A549 (cell line): Measurements from ENCODE around the gene PGLYRP1. TPM values are rescaled to one million over a fixed set of nuclear protein-coding genes. Genes with fewer than 3 reads are reported as not detected.

Experiments used
- ATAC-seq, 2 experiments: fragments of 200-7000 bp in 1 of 2; fragments of >200 bp in 1 of 2; cut with Nextera tagmentation in 1 of 2; cut with Tn5 transposase in 1 of 2; 3 replicates each; pipeline versions ENCODE4 v1.8.0 to v1.9.1; 2018 to 2020; ENCODE audit warnings: mild to moderate bottlenecking in 1 of 2, moderate library complexity in 1 of 2
- CTCF ChIA-PET: fragments of 300-600 bp; sonication (Branson Sonifier 250); formaldehyde crosslinking; extraction: SDS; loops from one replicate; lab custom pipeline; 2021; ENCODE audit warnings: antibody characterized with exemption, inconsistent platforms; lab: Yijun Ruan, JAX
- POLR2A ChIA-PET: fragments of 350-600 bp; formaldehyde crosslinking; extraction: SDS; loops from one replicate; lab custom pipeline; 2021; ENCODE audit warnings: antibody characterized with exemption, inconsistent platforms; lab: Yijun Ruan, JAX
- DNase-seq, 2 experiments: peaks; one replicate each; pipeline versions ENCODE4 v3.0.0 to v3.0.0-alpha.2; 2011 to 2016; ENCODE audit warnings: low read depth in 1 of 2, low spot score in 1 of 2
- FAIRE-seq: peaks from 2 replicates; lab custom pipeline; 2011; peaks lifted over from hg19 to GRCh38; lab: Jason Lieb, UNC
- H3K27ac ChIP-seq, 2 experiments: fragments of >200 bp; sonication (Bioruptor Twin); formaldehyde crosslinking; 3 replicates each; pipeline ENCODE4 v1.5.1; 2016 to 2017
- H3K4me1 ChIP-seq: fragments of >200 bp; sonication (Bioruptor Twin); formaldehyde crosslinking; 3 replicates; pipeline ENCODE4 v1.6.1; 2016
- H3K4me2 ChIP-seq: fragments of >200 bp; sonication (Bioruptor Twin); formaldehyde crosslinking; 3 replicates; pipeline ENCODE4 v1.6.1; 2016
- H3K4me3 ChIP-seq: fragments of >200 bp; sonication (Bioruptor Twin); formaldehyde crosslinking; 3 replicates; pipeline ENCODE4 v1.5.1; 2016
- H3K9me3 ChIP-seq: fragments of >200 bp; sonication (Bioruptor Twin); formaldehyde crosslinking; 3 replicates; pipeline ENCODE4 v1.6.1; 2016
- BHLHE40 ChIP-seq: IDR thresholded peaks from 2 replicates; pipeline ENCODE4 v1.6.1; 2012; ENCODE audit warnings: low read depth, low read length, inconsistent platforms
- CBX2 ChIP-seq: fragments of 200-600 bp; sonication (generic); IDR thresholded peaks from 2 replicates; pipeline ENCODE4 v1.6.1; 2016; ENCODE audit warnings: low read depth, mild to moderate bottlenecking, borderline replicate concordance
- CHD2 ChIP-seq: fragments of 150-350 bp; IDR thresholded peaks from 2 replicates; pipeline ENCODE4 v1.6.1; 2014; ENCODE audit warnings: low read length; ENCODE audit not compliant: partially characterized antibody
- EHF ChIP-seq: fragments of 250-450 bp; sonication (Bioruptor Pico); IDR thresholded peaks from 2 replicates; pipeline ENCODE4 v1.5.0; 2020; ENCODE audit warnings: mild to moderate bottlenecking
- EHMT2 ChIP-seq: fragments of 200-600 bp; sonication (generic); IDR thresholded peaks from 2 replicates; pipeline ENCODE4 v1.6.1; 2016; ENCODE audit warnings: antibody characterized with exemption, low read depth, mild to moderate bottlenecking, moderate library complexity
- EP300 ChIP-seq, 2 experiments: fragments of >200 bp; sonication (Bioruptor Twin); formaldehyde crosslinking; IDR thresholded peaks; 2 replicates in 1 of 2; 3 replicates in 1 of 2; pipeline ENCODE4 v1.6.1; 2016 to 2017
- ESRRA ChIP-seq: fragments of 150-350 bp; IDR thresholded peaks from 2 replicates; pipeline ENCODE4 v1.6.1; 2014; ENCODE audit warnings: mild to moderate bottlenecking, low read length, borderline replicate concordance
- HDAC2 ChIP-seq: fragments of 200-600 bp; sonication (generic); IDR thresholded peaks from 2 replicates; pipeline ENCODE4 v1.6.1; 2016
- HEYL ChIP-seq: fragments of 250-450 bp; sonication (Bioruptor Pico); IDR thresholded peaks from 2 replicates; pipeline ENCODE4 v1.8.0; 2021; ENCODE audit warnings: mild to moderate bottlenecking, moderate library complexity
- HOXB13 ChIP-seq: fragments of 250-450 bp; sonication (Bioruptor Pico); IDR thresholded peaks from 2 replicates; pipeline ENCODE4 v1.5.0; 2020; ENCODE audit warnings: low read depth, mild to moderate bottlenecking, moderate library complexity
- HOXB5 ChIP-seq: fragments of 250-450 bp; sonication (Bioruptor Pico); IDR thresholded peaks from 2 replicates; pipeline ENCODE4 v1.5.0; 2020; ENCODE audit warnings: mild to moderate bottlenecking, moderate library complexity
- JUNB ChIP-seq: fragments of >200 bp; sonication (Bioruptor Twin); formaldehyde crosslinking; IDR thresholded peaks from 2 replicates; pipeline ENCODE4 v1.6.1; 2016
- KDM1A ChIP-seq: fragments of 200-600 bp; sonication (generic); IDR thresholded peaks from 2 replicates; pipeline ENCODE4 v1.6.1; 2016; ENCODE audit warnings: low read depth, mild to moderate bottlenecking
- NR3C1 ChIP-seq: fragments of >200 bp; sonication (Bioruptor Twin); formaldehyde crosslinking; IDR thresholded peaks from 3 replicates; pipeline ENCODE4 v1.6.1; 2017
- POLR2AphosphoS2 ChIP-seq: conservative IDR thresholded peaks from 2 replicates; pipeline ENCODE4 v1.6.1; 2012; ENCODE audit warnings: low read length, improper control_type of control experiment, inconsistent platforms
- RARB ChIP-seq: fragments of 250-450 bp; sonication (Bioruptor Pico); IDR thresholded peaks from 2 replicates; pipeline ENCODE4 v1.8.0; 2021; ENCODE audit warnings: mild to moderate bottlenecking, moderate library complexity
- RCOR1 ChIP-seq: fragments of 150-350 bp; IDR thresholded peaks from 2 replicates; pipeline ENCODE4 v1.6.1; 2014; ENCODE audit warnings: antibody characterized with exemption, low read length, low read depth
- SMC3 ChIP-seq: fragments of >200 bp; sonication (Bioruptor Twin); formaldehyde crosslinking; IDR thresholded peaks from 3 replicates; pipeline ENCODE4 v1.6.1; 2018; ENCODE audit warnings: inconsistent platforms
- TP53 ChIP-seq: fragments of 250-450 bp; sonication (Bioruptor Pico); IDR thresholded peaks from 2 replicates; pipeline ENCODE4 v1.5.0; 2021; ENCODE audit warnings: mild to moderate bottlenecking, moderate library complexity
- ZSCAN20 ChIP-seq: fragments of 250-450 bp; sonication (Bioruptor Pico); IDR thresholded peaks from 2 replicates; pipeline ENCODE4 v1.8.0; 2022; ENCODE audit warnings: mild to moderate bottlenecking, moderate library complexity
- WGBS: methylation state at CpG from one replicate; pipeline ENCODE4 v1.1.6; 2017; ENCODE audit errors: missing lambda C conversion rate; 5-methylcytosine and 5-hydroxymethylcytosine counted together
- polyA plus RNA-seq, 4 experiments: library from polyadenylated mRNA; depleted of rRNA in 3 of 4; stranded (reverse); fragments of >200 nt; fragmentation: RNase III in 1 of 4; extraction: RNeasy Plus Mini Kit Qiagen cat#74134 plus additional on column Dnase treatment in 1 of 4; gene quantifications; 2 replicates in 3 of 4; 3 replicates in 1 of 4; pipeline ENCODE4 v1.2.3, GENCODE V29; 2011 to 2017
- TF ChIP-seq, protein P1 (sequence below): fragments of >200 bp; sonication (Bioruptor Twin); formaldehyde crosslinking; IDR thresholded peaks from 3 replicates; pipeline ENCODE4 v1.5.1; 2016
- TF ChIP-seq, protein P2 (sequence below): fragments of >200 bp; sonication (Bioruptor Twin); formaldehyde crosslinking; IDR thresholded peaks from 2 replicates; pipeline ENCODE4 v1.6.1; 2016
- TF ChIP-seq, protein P3 (sequence below): IDR thresholded peaks from 2 replicates; pipeline ENCODE4 v1.6.1; 2012
- TF ChIP-seq, protein P4 (sequence below): fragments of 200-600 bp; sonication (generic); IDR thresholded peaks from 2 replicates; pipeline ENCODE4 v1.6.1; 2016; ENCODE audit warnings: antibody characterized with exemption, mild to moderate bottlenecking, moderate library complexity
- TF ChIP-seq, protein P5 (sequence below): fragments of 250-450 bp; sonication (Bioruptor Pico); IDR thresholded peaks from 2 replicates; pipeline ENCODE4 v1.5.0; 2020; ENCODE audit warnings: low read depth, mild to moderate bottlenecking, moderate library complexity
- TF ChIP-seq, protein P6 (sequence below): fragments of 250-450 bp; sonication (Bioruptor Pico); IDR thresholded peaks from 2 replicates; pipeline ENCODE4 v1.5.0; 2021; ENCODE audit warnings: mild to moderate bottlenecking, moderate library complexity, borderline replicate concordance

Gene PGLYRP1
- polyA plus RNA-seq, 2 of the 4 experiments (the other 2 are of a cell fraction), result not detected

DNA sequence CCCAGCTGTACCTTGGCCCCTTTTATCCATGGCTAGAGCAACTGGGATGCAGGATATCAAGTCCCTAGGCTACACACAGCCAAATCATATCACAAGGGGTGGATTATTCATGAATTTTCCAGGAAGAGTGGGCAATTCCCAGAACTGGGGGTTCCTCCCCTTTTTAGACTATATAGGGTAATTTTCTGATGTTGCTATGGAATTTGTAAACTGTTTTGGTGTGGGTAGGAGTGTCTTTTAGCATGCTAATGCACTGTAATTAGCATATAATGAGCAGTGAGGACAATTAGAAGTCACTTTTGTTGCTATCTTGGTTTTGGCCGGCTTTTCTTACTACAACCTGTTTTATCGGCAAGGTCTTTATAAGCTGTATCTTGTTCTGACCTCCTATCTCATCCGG is 35.9 kb upstream of the PGLYRP1 start:
- ChIA-PET POLR2A (no interaction called here), CTCF (interaction anchor here (0.8 to 36.0 kb wide), 4 partner anchors 9 to 131 kb away, joined by 3 to 713 read pairs (median 239); no protein-coding TSS in a partner anchor)
- no peak for FAIRE-seq
- no peaks in the 10 kb centered on the region for H3K9me3 ChIP-seq
- no peak overlapping the region for H3K4me2 ChIP-seq
- no peak overlapping the region for H3K4me3 ChIP-seq
- TF ChIP-seq, protein P1, sequence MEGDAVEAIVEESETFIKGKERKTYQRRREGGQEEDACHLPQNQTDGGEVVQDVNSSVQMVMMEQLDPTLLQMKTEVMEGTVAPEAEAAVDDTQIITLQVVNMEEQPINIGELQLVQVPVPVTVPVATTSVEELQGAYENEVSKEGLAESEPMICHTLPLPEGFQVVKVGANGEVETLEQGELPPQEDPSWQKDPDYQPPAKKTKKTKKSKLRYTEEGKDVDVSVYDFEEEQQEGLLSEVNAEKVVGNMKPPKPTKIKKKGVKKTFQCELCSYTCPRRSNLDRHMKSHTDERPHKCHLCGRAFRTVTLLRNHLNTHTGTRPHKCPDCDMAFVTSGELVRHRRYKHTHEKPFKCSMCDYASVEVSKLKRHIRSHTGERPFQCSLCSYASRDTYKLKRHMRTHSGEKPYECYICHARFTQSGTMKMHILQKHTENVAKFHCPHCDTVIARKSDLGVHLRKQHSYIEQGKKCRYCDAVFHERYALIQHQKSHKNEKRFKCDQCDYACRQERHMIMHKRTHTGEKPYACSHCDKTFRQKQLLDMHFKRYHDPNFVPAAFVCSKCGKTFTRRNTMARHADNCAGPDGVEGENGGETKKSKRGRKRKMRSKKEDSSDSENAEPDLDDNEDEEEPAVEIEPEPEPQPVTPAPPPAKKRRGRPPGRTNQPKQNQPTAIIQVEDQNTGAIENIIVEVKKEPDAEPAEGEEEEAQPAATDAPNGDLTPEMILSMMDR, result no peak
- TF ChIP-seq EP300 (IDR thresholded peaks at IDR 0.05) (no peak), JUNB (no peak), HOXB5 (CRISPR knock-in tag) (no peak), HDAC2 (no peak), HEYL (CRISPR knock-in tag) (no peak), EHMT2 (no peak), SMC3 (no peak), KDM1A (no peak)
- TF ChIP-seq, protein P2, sequence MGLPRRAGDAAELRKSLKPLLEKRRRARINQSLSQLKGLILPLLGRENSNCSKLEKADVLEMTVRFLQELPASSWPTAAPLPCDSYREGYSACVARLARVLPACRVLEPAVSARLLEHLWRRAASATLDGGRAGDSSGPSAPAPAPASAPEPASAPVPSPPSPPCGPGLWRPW, result no peak
- TF ChIP-seq, protein P3, sequence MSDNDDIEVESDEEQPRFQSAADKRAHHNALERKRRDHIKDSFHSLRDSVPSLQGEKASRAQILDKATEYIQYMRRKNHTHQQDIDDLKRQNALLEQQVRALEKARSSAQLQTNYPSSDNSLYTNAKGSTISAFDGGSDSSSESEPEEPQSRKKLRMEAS, result no peak
- H3K27ac ChIP-seq, result no peak overlapping the region
- ATAC-seq, result no peak
- DNase-seq, result no peak
- WGBS, result 67% methylated on average over 3 of the region's 3 CpGs
- H3K4me1 ChIP-seq, result peaks cover 8% of the 10 kb centered on the region; the same call in 2 of the 3 replicates

DNA sequence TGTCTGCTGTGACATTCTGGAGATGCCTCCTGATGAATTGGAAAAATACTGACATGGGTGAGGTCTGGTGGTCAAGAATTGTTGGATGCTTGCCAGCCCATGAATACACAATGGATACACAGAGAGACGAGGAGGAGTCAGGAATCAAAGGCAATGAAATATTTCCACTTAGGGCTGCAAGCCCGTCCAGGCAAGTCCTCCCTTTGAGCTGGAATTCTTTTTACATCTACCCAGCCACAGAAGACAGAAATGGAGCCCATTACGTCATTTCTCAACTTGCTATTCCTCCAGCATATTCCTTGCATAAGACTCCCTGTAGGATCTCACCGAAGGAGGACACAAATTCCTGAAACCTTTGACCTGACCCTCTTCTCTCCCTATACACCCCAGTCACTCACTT is 33.7 kb upstream of the PGLYRP1 start:
- Histone ChIP-seq H3K9me3 (no peaks in the 10 kb centered on the region), H3K4me1 (peaks cover 8% of the 10 kb centered on the region; the same call in 2 of the 3 replicates), H3K4me2 (peak overlapping the region; percentile 29), H3K27ac (peak overlapping the region in 1 of 2 experiments; percentile 51; a peak in 2 of 6 replicates), H3K4me3 (no peak overlapping the region)
- DNase-seq, result peak in 1 of 2 experiments; percentile 27
- ATAC-seq, result peak in 1 of 2 experiments; percentile 30; a peak in 2 of 6 replicates
- ChIA-PET POLR2A (no interaction called here), CTCF (interaction anchor here (0.6 to 36.0 kb wide), 6 partner anchors 6 to 247 kb away, joined by 3 to 713 read pairs (median 12); no protein-coding TSS in a partner anchor)
- FAIRE-seq, result no peak
- WGBS, result 12% methylated on average over 4 of the region's 4 CpGs
- TF ChIP-seq RARB (CRISPR knock-in tag) (no peak), TP53 (CRISPR knock-in tag) (no peak), RCOR1 (no peak), NR3C1 (no peak), HOXB5 (CRISPR knock-in tag) (no peak), BHLHE40 (no peak), POLR2AphosphoS2 (no peak), CHD2 (no peak), CBX2 (no peak), HOXB13 (no peak), ZSCAN20 (CRISPR knock-in tag) (no peak), ESRRA (no peak), EHF (CRISPR knock-in tag) (no peak)
- TF ChIP-seq, protein P2, result no peak
- TF ChIP-seq, protein P4, sequence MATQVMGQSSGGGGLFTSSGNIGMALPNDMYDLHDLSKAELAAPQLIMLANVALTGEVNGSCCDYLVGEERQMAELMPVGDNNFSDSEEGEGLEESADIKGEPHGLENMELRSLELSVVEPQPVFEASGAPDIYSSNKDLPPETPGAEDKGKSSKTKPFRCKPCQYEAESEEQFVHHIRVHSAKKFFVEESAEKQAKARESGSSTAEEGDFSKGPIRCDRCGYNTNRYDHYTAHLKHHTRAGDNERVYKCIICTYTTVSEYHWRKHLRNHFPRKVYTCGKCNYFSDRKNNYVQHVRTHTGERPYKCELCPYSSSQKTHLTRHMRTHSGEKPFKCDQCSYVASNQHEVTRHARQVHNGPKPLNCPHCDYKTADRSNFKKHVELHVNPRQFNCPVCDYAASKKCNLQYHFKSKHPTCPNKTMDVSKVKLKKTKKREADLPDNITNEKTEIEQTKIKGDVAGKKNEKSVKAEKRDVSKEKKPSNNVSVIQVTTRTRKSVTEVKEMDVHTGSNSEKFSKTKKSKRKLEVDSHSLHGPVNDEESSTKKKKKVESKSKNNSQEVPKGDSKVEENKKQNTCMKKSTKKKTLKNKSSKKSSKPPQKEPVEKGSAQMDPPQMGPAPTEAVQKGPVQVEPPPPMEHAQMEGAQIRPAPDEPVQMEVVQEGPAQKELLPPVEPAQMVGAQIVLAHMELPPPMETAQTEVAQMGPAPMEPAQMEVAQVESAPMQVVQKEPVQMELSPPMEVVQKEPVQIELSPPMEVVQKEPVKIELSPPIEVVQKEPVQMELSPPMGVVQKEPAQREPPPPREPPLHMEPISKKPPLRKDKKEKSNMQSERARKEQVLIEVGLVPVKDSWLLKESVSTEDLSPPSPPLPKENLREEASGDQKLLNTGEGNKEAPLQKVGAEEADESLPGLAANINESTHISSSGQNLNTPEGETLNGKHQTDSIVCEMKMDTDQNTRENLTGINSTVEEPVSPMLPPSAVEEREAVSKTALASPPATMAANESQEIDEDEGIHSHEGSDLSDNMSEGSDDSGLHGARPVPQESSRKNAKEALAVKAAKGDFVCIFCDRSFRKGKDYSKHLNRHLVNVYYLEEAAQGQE, result no peak
- TF ChIP-seq, protein P1, result no peak
- TF ChIP-seq, protein P5, sequence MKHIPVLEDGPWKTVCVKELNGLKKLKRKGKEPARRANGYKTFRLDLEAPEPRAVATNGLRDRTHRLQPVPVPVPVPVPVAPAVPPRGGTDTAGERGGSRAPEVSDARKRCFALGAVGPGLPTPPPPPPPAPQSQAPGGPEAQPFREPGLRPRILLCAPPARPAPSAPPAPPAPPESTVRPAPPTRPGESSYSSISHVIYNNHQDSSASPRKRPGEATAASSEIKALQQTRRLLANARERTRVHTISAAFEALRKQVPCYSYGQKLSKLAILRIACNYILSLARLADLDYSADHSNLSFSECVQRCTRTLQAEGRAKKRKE (CRISPR knock-in tag), result no peak
- TF ChIP-seq, protein P6, sequence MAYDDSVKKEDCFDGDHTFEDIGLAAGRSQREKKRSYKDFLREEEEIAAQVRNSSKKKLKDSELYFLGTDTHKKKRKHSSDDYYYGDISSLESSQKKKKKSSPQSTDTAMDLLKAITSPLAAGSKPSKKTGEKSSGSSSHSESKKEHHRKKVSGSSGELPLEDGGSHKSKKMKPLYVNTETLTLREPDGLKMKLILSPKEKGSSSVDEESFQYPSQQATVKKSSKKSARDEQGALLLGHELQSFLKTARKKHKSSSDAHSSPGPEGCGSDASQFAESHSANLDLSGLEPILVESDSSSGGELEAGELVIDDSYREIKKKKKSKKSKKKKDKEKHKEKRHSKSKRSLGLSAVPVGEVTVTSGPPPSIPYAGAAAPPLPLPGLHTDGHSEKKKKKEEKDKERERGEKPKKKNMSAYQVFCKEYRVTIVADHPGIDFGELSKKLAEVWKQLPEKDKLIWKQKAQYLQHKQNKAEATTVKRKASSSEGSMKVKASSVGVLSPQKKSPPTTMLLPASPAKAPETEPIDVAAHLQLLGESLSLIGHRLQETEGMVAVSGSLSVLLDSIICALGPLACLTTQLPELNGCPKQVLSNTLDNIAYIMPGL, result no peak
